A549 (cell line): ENCODE results near the gene SLAMF1. TPM values are rescaled to one million over a fixed set of nuclear protein-coding genes. Genes with fewer than 3 reads are reported as not detected.

Experiments
- ATAC-seq, 2 experiments: fragments of 200-7000 bp in 1 of 2; fragments of >200 bp in 1 of 2; cut with Nextera tagmentation in 1 of 2; cut with Tn5 transposase in 1 of 2; 3 replicates each; pipeline versions ENCODE4 v1.8.0 to v1.9.1; 2018 to 2020; ENCODE audit warnings: mild to moderate bottlenecking in 1 of 2, moderate library complexity in 1 of 2
- CTCF ChIA-PET: fragments of 300-600 bp; sonication (Branson Sonifier 250); formaldehyde crosslinking; extraction: SDS; loops from one replicate; lab custom pipeline; 2021; ENCODE audit warnings: antibody characterized with exemption, inconsistent platforms; lab: Yijun Ruan, JAX
- POLR2A ChIA-PET: fragments of 350-600 bp; formaldehyde crosslinking; extraction: SDS; loops from one replicate; lab custom pipeline; 2021; ENCODE audit warnings: antibody characterized with exemption, inconsistent platforms; lab: Yijun Ruan, JAX
- DNase-seq, 2 experiments: peaks; one replicate each; pipeline versions ENCODE4 v3.0.0 to v3.0.0-alpha.2; 2011 to 2016; ENCODE audit warnings: low read depth in 1 of 2, low spot score in 1 of 2
- FAIRE-seq: peaks from 2 replicates; lab custom pipeline; 2011; peaks lifted over from hg19 to GRCh38; lab: Jason Lieb, UNC
- H3K27ac ChIP-seq, 2 experiments: fragments of >200 bp; sonication (Bioruptor Twin); formaldehyde crosslinking; 3 replicates each; pipeline ENCODE4 v1.5.1; 2016 to 2017
- H3K4me1 ChIP-seq: fragments of >200 bp; sonication (Bioruptor Twin); formaldehyde crosslinking; 3 replicates; pipeline ENCODE4 v1.6.1; 2016
- H3K4me2 ChIP-seq: fragments of >200 bp; sonication (Bioruptor Twin); formaldehyde crosslinking; 3 replicates; pipeline ENCODE4 v1.6.1; 2016
- H3K4me3 ChIP-seq: fragments of >200 bp; sonication (Bioruptor Twin); formaldehyde crosslinking; 3 replicates; pipeline ENCODE4 v1.5.1; 2016
- H3K9me3 ChIP-seq: fragments of >200 bp; sonication (Bioruptor Twin); formaldehyde crosslinking; 3 replicates; pipeline ENCODE4 v1.6.1; 2016
- BHLHE40 ChIP-seq: IDR thresholded peaks from 2 replicates; pipeline ENCODE4 v1.6.1; 2012; ENCODE audit warnings: low read depth, low read length, inconsistent platforms
- CBX2 ChIP-seq: fragments of 200-600 bp; sonication (generic); IDR thresholded peaks from 2 replicates; pipeline ENCODE4 v1.6.1; 2016; ENCODE audit warnings: low read depth, mild to moderate bottlenecking, borderline replicate concordance
- CBX8 ChIP-seq: fragments of 200-600 bp; sonication (generic); IDR thresholded peaks from 2 replicates; pipeline ENCODE4 v1.6.1; 2016
- E2F6 ChIP-seq: IDR thresholded peaks from 2 replicates; pipeline ENCODE4 v1.6.1; 2012; ENCODE audit warnings: low read depth, borderline replicate concordance
- EHMT2 ChIP-seq: fragments of 200-600 bp; sonication (generic); IDR thresholded peaks from 2 replicates; pipeline ENCODE4 v1.6.1; 2016; ENCODE audit warnings: antibody characterized with exemption, low read depth, mild to moderate bottlenecking, moderate library complexity
- ESRRA ChIP-seq: fragments of 150-350 bp; IDR thresholded peaks from 2 replicates; pipeline ENCODE4 v1.6.1; 2014; ENCODE audit warnings: mild to moderate bottlenecking, low read length, borderline replicate concordance
- FOSL2 ChIP-seq, 2 experiments: fragments of 450-650 bp in 1 of 2; fragments of >200 bp in 1 of 2; sonication (Bioruptor Twin) in 1 of 2; formaldehyde crosslinking; IDR thresholded peaks; 2 replicates each; pipeline versions ENCODE4 v1.5.0 to v1.6.1; 2016 to 2020; ENCODE audit warnings: mild to moderate bottlenecking in 1 of 2, moderate library complexity in 1 of 2
- GATA3 ChIP-seq: IDR thresholded peaks from 2 replicates; pipeline ENCODE4 v1.6.1; 2012; ENCODE audit warnings: borderline replicate concordance
- HDAC2 ChIP-seq: fragments of 200-600 bp; sonication (generic); IDR thresholded peaks from 2 replicates; pipeline ENCODE4 v1.6.1; 2016
- HOXA7 ChIP-seq: fragments of 250-450 bp; sonication (Bioruptor Pico); IDR thresholded peaks from 2 replicates; pipeline ENCODE4 v1.5.0; 2020; ENCODE audit warnings: mild to moderate bottlenecking, moderate library complexity
- HOXB13 ChIP-seq: fragments of 250-450 bp; sonication (Bioruptor Pico); IDR thresholded peaks from 2 replicates; pipeline ENCODE4 v1.5.0; 2020; ENCODE audit warnings: low read depth, mild to moderate bottlenecking, moderate library complexity
- HOXB5 ChIP-seq: fragments of 250-450 bp; sonication (Bioruptor Pico); IDR thresholded peaks from 2 replicates; pipeline ENCODE4 v1.5.0; 2020; ENCODE audit warnings: mild to moderate bottlenecking, moderate library complexity
- JUN ChIP-seq, 2 experiments: fragments of >200 bp; sonication (Bioruptor Twin); formaldehyde crosslinking; IDR thresholded peaks; 2 replicates in 1 of 2; 3 replicates in 1 of 2; pipeline ENCODE4 v1.6.1; 2016 to 2017
- MAFK ChIP-seq: fragments of 450-650 bp; IDR thresholded peaks from 2 replicates; pipeline ENCODE4 v1.6.1; 2014; ENCODE audit not compliant: partially characterized antibody
- MYC ChIP-seq: IDR thresholded peaks from 2 replicates; pipeline ENCODE4 v1.6.1; 2012; ENCODE audit warnings: mild to moderate bottlenecking, inconsistent platforms, low read length, improper control_type of control experiment, borderline replicate concordance
- RFX5 ChIP-seq: fragments of 450-650 bp; IDR thresholded peaks from 2 replicates; pipeline ENCODE4 v1.7.1; 2014; ENCODE audit warnings: antibody characterized with exemption, mild to moderate bottlenecking, moderate library complexity
- SMC3 ChIP-seq: fragments of >200 bp; sonication (Bioruptor Twin); formaldehyde crosslinking; IDR thresholded peaks from 3 replicates; pipeline ENCODE4 v1.6.1; 2018; ENCODE audit warnings: inconsistent platforms
- SREBF2 ChIP-seq: fragments of 450-650 bp; IDR thresholded peaks from 2 replicates; pipeline ENCODE4 v1.6.1; 2014; ENCODE audit warnings: mild to moderate bottlenecking, moderate library complexity
- TFCP2L1 ChIP-seq: fragments of 250-450 bp; sonication (Bioruptor Pico); IDR thresholded peaks from 2 replicates; pipeline ENCODE4 v1.5.0; 2021; ENCODE audit warnings: mild to moderate bottlenecking
- TP53 ChIP-seq: fragments of 250-450 bp; sonication (Bioruptor Pico); IDR thresholded peaks from 2 replicates; pipeline ENCODE4 v1.5.0; 2021; ENCODE audit warnings: mild to moderate bottlenecking, moderate library complexity
- ZFP36 ChIP-seq: fragments of 450-650 bp; IDR thresholded peaks from 2 replicates; pipeline ENCODE4 v1.6.1; 2014; ENCODE audit warnings: borderline replicate concordance; ENCODE audit not compliant: partially characterized antibody
- ZNF302 ChIP-seq: fragments of 250-450 bp; sonication (Bioruptor Pico); IDR thresholded peaks from 2 replicates; pipeline ENCODE4 v1.9.0; 2021; ENCODE audit warnings: inconsistent platforms, mild to moderate bottlenecking, moderate library complexity
- WGBS: methylation state at CpG from one replicate; pipeline ENCODE4 v1.1.6; 2017; ENCODE audit errors: missing lambda C conversion rate; 5-methylcytosine and 5-hydroxymethylcytosine counted together
- polyA plus RNA-seq, 4 experiments: library from polyadenylated mRNA; depleted of rRNA in 3 of 4; stranded (reverse); fragments of >200 nt; fragmentation: RNase III in 1 of 4; extraction: RNeasy Plus Mini Kit Qiagen cat#74134 plus additional on column Dnase treatment in 1 of 4; gene quantifications; 2 replicates in 3 of 4; 3 replicates in 1 of 4; pipeline ENCODE4 v1.2.3, GENCODE V29; 2011 to 2017
- TF ChIP-seq, protein P1 (sequence below): fragments of 250-450 bp; sonication (Bioruptor Pico); IDR thresholded peaks from 2 replicates; pipeline ENCODE4 v1.5.0; 2021; ENCODE audit warnings: mild to moderate bottlenecking, moderate library complexity, borderline replicate concordance
- TF ChIP-seq, protein P2 (sequence below): IDR thresholded peaks from 2 replicates; pipeline ENCODE4 v1.6.1; 2012
- TF ChIP-seq, protein P3 (sequence below): fragments of 150-350 bp; IDR thresholded peaks from 2 replicates; pipeline ENCODE4 v1.6.1; 2014; ENCODE audit warnings: low read depth, mild to moderate bottlenecking, low read length
- TF ChIP-seq, protein P4 (sequence below): fragments of >200 bp; sonication (Bioruptor Twin); formaldehyde crosslinking; IDR thresholded peaks from 2 replicates; pipeline ENCODE4 v1.6.1; 2016

Gene SLAMF1
- polyA plus RNA-seq, 2 of the 4 experiments (the other 2 are of a cell fraction): not detected

- ATAC-seq: no peak
- Histone ChIP-seq H3K4me3 (no peak overlapping the region), H3K4me1 (no peaks in the 10 kb centered on the region), H3K27ac (no peak overlapping the region)
- POLR2A ChIA-PET: no interaction called here
- FAIRE-seq: no peak
- 71% methylated on average over 2 of the region's 2 CpGs for WGBS
- TF ChIP-seq, protein P1, sequence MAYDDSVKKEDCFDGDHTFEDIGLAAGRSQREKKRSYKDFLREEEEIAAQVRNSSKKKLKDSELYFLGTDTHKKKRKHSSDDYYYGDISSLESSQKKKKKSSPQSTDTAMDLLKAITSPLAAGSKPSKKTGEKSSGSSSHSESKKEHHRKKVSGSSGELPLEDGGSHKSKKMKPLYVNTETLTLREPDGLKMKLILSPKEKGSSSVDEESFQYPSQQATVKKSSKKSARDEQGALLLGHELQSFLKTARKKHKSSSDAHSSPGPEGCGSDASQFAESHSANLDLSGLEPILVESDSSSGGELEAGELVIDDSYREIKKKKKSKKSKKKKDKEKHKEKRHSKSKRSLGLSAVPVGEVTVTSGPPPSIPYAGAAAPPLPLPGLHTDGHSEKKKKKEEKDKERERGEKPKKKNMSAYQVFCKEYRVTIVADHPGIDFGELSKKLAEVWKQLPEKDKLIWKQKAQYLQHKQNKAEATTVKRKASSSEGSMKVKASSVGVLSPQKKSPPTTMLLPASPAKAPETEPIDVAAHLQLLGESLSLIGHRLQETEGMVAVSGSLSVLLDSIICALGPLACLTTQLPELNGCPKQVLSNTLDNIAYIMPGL (CRISPR knock-in tag): no peak
- TF ChIP-seq MAFK (no peak), HDAC2 (no peak), GATA3 (no peak), TFCP2L1 (CRISPR knock-in tag) (no peak), ZNF302 (no peak), HOXB13 (CRISPR knock-in tag) (no peak), CBX8 (no peak), EHMT2 (no peak), ZFP36 (no peak), RFX5 (no peak), ESRRA (no peak), FOSL2 (IDR thresholded peaks at IDR 0.05) (no peak), FOSL2 (CRISPR knock-in tag; IDR thresholded peaks at IDR 0.05) (no peak), SMC3 (no peak), MYC (no peak), SREBF2 (no peak), BHLHE40 (no peak)
- TF ChIP-seq, protein P2, sequence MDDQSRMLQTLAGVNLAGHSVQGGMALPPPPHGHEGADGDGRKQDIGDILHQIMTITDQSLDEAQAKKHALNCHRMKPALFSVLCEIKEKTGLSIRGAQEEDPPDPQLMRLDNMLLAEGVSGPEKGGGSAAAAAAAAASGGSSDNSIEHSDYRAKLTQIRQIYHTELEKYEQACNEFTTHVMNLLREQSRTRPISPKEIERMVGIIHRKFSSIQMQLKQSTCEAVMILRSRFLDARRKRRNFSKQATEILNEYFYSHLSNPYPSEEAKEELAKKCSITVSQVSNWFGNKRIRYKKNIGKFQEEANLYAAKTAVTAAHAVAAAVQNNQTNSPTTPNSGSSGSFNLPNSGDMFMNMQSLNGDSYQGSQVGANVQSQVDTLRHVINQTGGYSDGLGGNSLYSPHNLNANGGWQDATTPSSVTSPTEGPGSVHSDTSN: no peak
- TF ChIP-seq, protein P3, sequence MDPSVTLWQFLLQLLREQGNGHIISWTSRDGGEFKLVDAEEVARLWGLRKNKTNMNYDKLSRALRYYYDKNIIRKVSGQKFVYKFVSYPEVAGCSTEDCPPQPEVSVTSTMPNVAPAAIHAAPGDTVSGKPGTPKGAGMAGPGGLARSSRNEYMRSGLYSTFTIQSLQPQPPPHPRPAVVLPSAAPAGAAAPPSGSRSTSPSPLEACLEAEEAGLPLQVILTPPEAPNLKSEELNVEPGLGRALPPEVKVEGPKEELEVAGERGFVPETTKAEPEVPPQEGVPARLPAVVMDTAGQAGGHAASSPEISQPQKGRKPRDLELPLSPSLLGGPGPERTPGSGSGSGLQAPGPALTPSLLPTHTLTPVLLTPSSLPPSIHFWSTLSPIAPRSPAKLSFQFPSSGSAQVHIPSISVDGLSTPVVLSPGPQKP: no peak
- TF ChIP-seq, all 56 proteins: peak for 0
- H3K4me2 ChIP-seq: no peak overlapping the region
- CTCF ChIA-PET: interaction anchor here (1.0 to 3.5 kb wide), 15 partner anchors 9 to 467 kb away, joined by 3 to 21 read pairs (median 7); partner anchors contain the start of gene SLAMF1
- peaks cover 9% of the 10 kb centered on the region; the same call in 2 of the 3 replicates for H3K9me3 ChIP-seq
- DNase-seq: no peak
These were observed 27.6 kb upstream of the SLAMF1 start for GRCh38 chr1:160674415-160674814.

- Histone ChIP-seq H3K4me2 (no peak overlapping the region), H3K4me1 (no peaks in the 10 kb centered on the region), H3K9me3 (peaks cover 22% of the 10 kb centered on the region; the same call in 2 of the 3 replicates), H3K27ac (no peak overlapping the region), H3K4me3 (no peak overlapping the region)
- ATAC-seq: no peak
- TF ChIP-seq, protein P4, sequence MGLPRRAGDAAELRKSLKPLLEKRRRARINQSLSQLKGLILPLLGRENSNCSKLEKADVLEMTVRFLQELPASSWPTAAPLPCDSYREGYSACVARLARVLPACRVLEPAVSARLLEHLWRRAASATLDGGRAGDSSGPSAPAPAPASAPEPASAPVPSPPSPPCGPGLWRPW: no peak
- TF ChIP-seq HOXA7 (CRISPR knock-in tag): no peak
- TF ChIP-seq JUN (IDR thresholded peaks at IDR 0.05): no peak
- TF ChIP-seq E2F6: no peak
- TF ChIP-seq CBX2: no peak
- TF ChIP-seq TP53 (CRISPR knock-in tag): no peak
- TF ChIP-seq HOXB5 (CRISPR knock-in tag): no peak
- no peak for TF ChIP-seq ZNF302
- TF ChIP-seq EHMT2: no peak
- FAIRE-seq: no peak
- POLR2A ChIA-PET: no interaction called here
- DNase-seq: no peak
- CTCF ChIA-PET: interaction anchor here (0.9 to 3.5 kb wide), 8 partner anchors 7 to 424 kb away, joined by 3 to 21 read pairs (median 6); partner anchors contain the start of genes ITLN2 and SLAMF1
- WGBS: 8% methylated on average over 5 of the region's 6 CpGs
These were observed 26.2 kb upstream of the SLAMF1 start for GRCh38 chr1:160672789-160673695.
